Measurements from ENCODE around the gene ARPC5. TPM values are rescaled to one million over a fixed set of nuclear protein-coding genes. Genes with fewer than 3 reads are reported as not detected.

Gene ARPC5
- total and polyA plus RNA-seq, 9 of the 15 experiments (the other 6 are each of a cell fraction or from before 2014, with no cell fraction given), result 71.8 to 150 (median 91.6) TPM

GRCh38 chr1:183586455-183586854 is 49.1 kb downstream of the ARPC5 start (continued):
- TF ChIP-seq SRSF3 (IDR thresholded peaks at IDR 0.05; ENCODE audit: insufficient read depth, low read length) (no peak), KDM5B (IDR thresholded peaks at IDR 0.05; ENCODE audit: insufficient replicate concordance, low read depth, low read length) (no peak), NBN (IDR thresholded peaks at IDR 0.05; ENCODE audit: low read depth) (no peak), RBM15 (IDR thresholded peaks at IDR 0.05; ENCODE audit: insufficient read depth, low read length) (no peak), ZBTB40 (IDR thresholded peaks at IDR 0.05) (no peak), ZBTB40 (CRISPR knock-in tag; IDR thresholded peaks at IDR 0.05) (no peak), HMG20A (CRISPR knock-in tag; conservative IDR thresholded peaks at IDR 0.05) (no peak), EP400 (IDR thresholded peaks at IDR 0.05) (no peak), ZNF133 (CRISPR knock-in tag; IDR thresholded peaks at IDR 0.05) (no peak)
- TF ChIP-seq, protein P1, sequence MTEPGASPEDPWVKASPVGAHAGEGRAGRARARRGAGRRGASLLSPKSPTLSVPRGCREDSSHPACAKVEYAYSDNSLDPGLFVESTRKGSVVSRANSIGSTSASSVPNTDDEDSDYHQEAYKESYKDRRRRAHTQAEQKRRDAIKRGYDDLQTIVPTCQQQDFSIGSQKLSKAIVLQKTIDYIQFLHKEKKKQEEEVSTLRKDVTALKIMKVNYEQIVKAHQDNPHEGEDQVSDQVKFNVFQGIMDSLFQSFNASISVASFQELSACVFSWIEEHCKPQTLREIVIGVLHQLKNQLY (CRISPR knock-in tag; conservative IDR thresholded peaks at IDR 0.05), result no peak
- TF ChIP-seq, protein P2, sequence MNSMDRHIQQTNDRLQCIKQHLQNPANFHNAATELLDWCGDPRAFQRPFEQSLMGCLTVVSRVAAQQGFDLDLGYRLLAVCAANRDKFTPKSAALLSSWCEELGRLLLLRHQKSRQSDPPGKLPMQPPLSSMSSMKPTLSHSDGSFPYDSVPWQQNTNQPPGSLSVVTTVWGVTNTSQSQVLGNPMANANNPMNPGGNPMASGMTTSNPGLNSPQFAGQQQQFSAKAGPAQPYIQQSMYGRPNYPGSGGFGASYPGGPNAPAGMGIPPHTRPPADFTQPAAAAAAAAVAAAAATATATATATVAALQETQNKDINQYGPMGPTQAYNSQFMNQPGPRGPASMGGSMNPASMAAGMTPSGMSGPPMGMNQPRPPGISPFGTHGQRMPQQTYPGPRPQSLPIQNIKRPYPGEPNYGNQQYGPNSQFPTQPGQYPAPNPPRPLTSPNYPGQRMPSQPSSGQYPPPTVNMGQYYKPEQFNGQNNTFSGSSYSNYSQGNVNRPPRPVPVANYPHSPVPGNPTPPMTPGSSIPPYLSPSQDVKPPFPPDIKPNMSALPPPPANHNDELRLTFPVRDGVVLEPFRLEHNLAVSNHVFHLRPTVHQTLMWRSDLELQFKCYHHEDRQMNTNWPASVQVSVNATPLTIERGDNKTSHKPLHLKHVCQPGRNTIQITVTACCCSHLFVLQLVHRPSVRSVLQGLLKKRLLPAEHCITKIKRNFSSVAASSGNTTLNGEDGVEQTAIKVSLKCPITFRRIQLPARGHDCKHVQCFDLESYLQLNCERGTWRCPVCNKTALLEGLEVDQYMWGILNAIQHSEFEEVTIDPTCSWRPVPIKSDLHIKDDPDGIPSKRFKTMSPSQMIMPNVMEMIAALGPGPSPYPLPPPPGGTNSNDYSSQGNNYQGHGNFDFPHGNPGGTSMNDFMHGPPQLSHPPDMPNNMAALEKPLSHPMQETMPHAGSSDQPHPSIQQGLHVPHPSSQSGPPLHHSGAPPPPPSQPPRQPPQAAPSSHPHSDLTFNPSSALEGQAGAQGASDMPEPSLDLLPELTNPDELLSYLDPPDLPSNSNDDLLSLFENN (IDR thresholded peaks at IDR 0.05; ENCODE audit: low read depth in 2 of 2, low read length in 2 of 2), result no peak

All from K562 (cell line).